ENCODE data around the gene TSNAX.

TSNAX gene

GRCh38 chr1:231601824-231602672, 73.6 kb downstream of the TSNAX start:
- no peak overlapping the region for H3K9ac ChIP-seq (ENCODE audit: low read length in 2 of 2)
- H3K27ac ChIP-seq (ENCODE audit: low read length): no peak overlapping the region

GRCh38 chr1:231602673-231602984, 74.2 kb downstream of the TSNAX start:
- no peaks in the 10 kb centered on the region for H3K36me3 ChIP-seq (ENCODE audit: control insufficient read depth in 2 of 2, insufficient read depth in 2 of 2, low read length in 2 of 2)
- H3K4me3 ChIP-seq (ENCODE audit: low read length in 2 of 2): no peak overlapping the region
- H3K9ac ChIP-seq (ENCODE audit: low read length in 2 of 2): no peak overlapping the region
- H3K9me3 ChIP-seq (ENCODE audit: control insufficient read depth in 2 of 2, low read length in 2 of 2): no peaks in the 10 kb centered on the region
- no peak overlapping the region for H3K27ac ChIP-seq (ENCODE audit: low read length)
- peaks cover 7% of the 10 kb centered on the region for H3K4me1 ChIP-seq (ENCODE audit: control insufficient read depth, insufficient read depth, low read length)
- H3K27me3 ChIP-seq (ENCODE audit: control insufficient read depth in 1 of 2, insufficient read depth in 2 of 2, low read length in 2 of 2): no peaks in the 10 kb centered on the region

More at GRCh38 chr1:231601824-231602672, 73.6 kb downstream of the TSNAX start:
- H3K4me3 ChIP-seq (ENCODE audit: low read length in 2 of 2): no peak overlapping the region
- H3K27me3 ChIP-seq (ENCODE audit: control insufficient read depth in 1 of 2, insufficient read depth in 2 of 2, low read length in 2 of 2): no peaks in the 10 kb centered on the region
- H3K4me1 ChIP-seq (ENCODE audit: control insufficient read depth, insufficient read depth, low read length): peaks cover 7% of the 10 kb centered on the region
- H3K36me3 ChIP-seq (ENCODE audit: control insufficient read depth in 2 of 2, insufficient read depth in 2 of 2, low read length in 2 of 2): no peaks in the 10 kb centered on the region
- H3K9me3 ChIP-seq (ENCODE audit: control insufficient read depth in 2 of 2, low read length in 2 of 2): no peaks in the 10 kb centered on the region

- Histone ChIP-seq H3K9me3 (ENCODE audit: control insufficient read depth in 2 of 2, low read length in 2 of 2) (no peaks in the 10 kb centered on the region), H3K4me1 (ENCODE audit: control insufficient read depth, insufficient read depth, low read length) (peaks cover 7% of the 10 kb centered on the region), H3K9ac (ENCODE audit: low read length in 2 of 2) (peak overlapping the region; percentile 42 to 67), H3K36me3 (ENCODE audit: control insufficient read depth in 2 of 2, insufficient read depth in 2 of 2, low read length in 2 of 2) (no peaks in the 10 kb centered on the region), H3K27me3 (ENCODE audit: control insufficient read depth in 1 of 2, insufficient read depth in 2 of 2, low read length in 2 of 2) (no peaks in the 10 kb centered on the region), H3K4me3 (ENCODE audit: low read length in 2 of 2) (peak overlapping the region; percentile 73 to 80), H3K27ac (ENCODE audit: low read length) (no peak overlapping the region)
Observed at GRCh38 chr1:231603598-231604275, 75.3 kb downstream of the TSNAX start.

- H3K27ac ChIP-seq (ENCODE audit: low read length): no peak overlapping the region
- H3K27me3 ChIP-seq (ENCODE audit: control insufficient read depth in 1 of 2, insufficient read depth in 2 of 2, low read length in 2 of 2): no peaks in the 10 kb centered on the region
- peaks cover 7% of the 10 kb centered on the region for H3K4me1 ChIP-seq (ENCODE audit: control insufficient read depth, insufficient read depth, low read length)
- no peak overlapping the region for H3K9ac ChIP-seq (ENCODE audit: low read length in 2 of 2)
- H3K4me3 ChIP-seq (ENCODE audit: low read length in 2 of 2): no peak overlapping the region
- H3K36me3 ChIP-seq (ENCODE audit: control insufficient read depth in 2 of 2, insufficient read depth in 2 of 2, low read length in 2 of 2): no peaks in the 10 kb centered on the region
- no peaks in the 10 kb centered on the region for H3K9me3 ChIP-seq (ENCODE audit: control insufficient read depth in 2 of 2, low read length in 2 of 2)
Observed at GRCh38 chr1:231604276-231604621, 75.8 kb downstream of the TSNAX start.

- Histone ChIP-seq H3K27ac (ENCODE audit: low read length) (no peak overlapping the region), H3K9me3 (ENCODE audit: control insufficient read depth in 2 of 2, low read length in 2 of 2) (no peaks in the 10 kb centered on the region), H3K4me1 (ENCODE audit: control insufficient read depth, insufficient read depth, low read length) (peaks cover 7% of the 10 kb centered on the region), H3K27me3 (ENCODE audit: control insufficient read depth in 1 of 2, insufficient read depth in 2 of 2, low read length in 2 of 2) (no peaks in the 10 kb centered on the region), H3K36me3 (ENCODE audit: control insufficient read depth in 2 of 2, insufficient read depth in 2 of 2, low read length in 2 of 2) (no peaks in the 10 kb centered on the region), H3K4me3 (ENCODE audit: low read length in 2 of 2) (no peak overlapping the region), H3K9ac (ENCODE audit: low read length in 2 of 2) (no peak overlapping the region)
Observed at GRCh38 chr1:231605149-231606100, 77.0 kb downstream of the TSNAX start.

- Histone ChIP-seq H3K9ac (ENCODE audit: low read length in 2 of 2) (no peak overlapping the region), H3K4me3 (ENCODE audit: low read length in 2 of 2) (no peak overlapping the region), H3K36me3 (ENCODE audit: control insufficient read depth in 2 of 2, insufficient read depth in 2 of 2, low read length in 2 of 2) (no peaks in the 10 kb centered on the region), H3K27me3 (ENCODE audit: control insufficient read depth in 1 of 2, insufficient read depth in 2 of 2, low read length in 2 of 2) (no peaks in the 10 kb centered on the region), H3K27ac (ENCODE audit: low read length) (no peak overlapping the region), H3K9me3 (ENCODE audit: control insufficient read depth in 2 of 2, low read length in 2 of 2) (no peaks in the 10 kb centered on the region), H3K4me1 (ENCODE audit: control insufficient read depth, insufficient read depth, low read length) (peaks cover 4% of the 10 kb centered on the region)
Observed at GRCh38 chr1:231606712-231607111, 78.2 kb downstream of the TSNAX start.

GRCh38 chr1:231610388-231610787, 81.9 kb downstream of the TSNAX start:
- Histone ChIP-seq H3K36me3 (ENCODE audit: control insufficient read depth in 2 of 2, insufficient read depth in 2 of 2, low read length in 2 of 2) (no peaks in the 10 kb centered on the region), H3K27ac (ENCODE audit: low read length) (no peak overlapping the region), H3K4me3 (ENCODE audit: low read length in 2 of 2) (no peak overlapping the region), H3K27me3 (ENCODE audit: control insufficient read depth in 1 of 2, insufficient read depth in 2 of 2, low read length in 2 of 2) (no peaks in the 10 kb centered on the region), H3K4me1 (ENCODE audit: control insufficient read depth, insufficient read depth, low read length) (no peaks in the 10 kb centered on the region), H3K9me3 (ENCODE audit: control insufficient read depth in 2 of 2, low read length in 2 of 2) (no peaks in the 10 kb centered on the region), H3K9ac (ENCODE audit: low read length in 2 of 2) (no peak overlapping the region)

GRCh38 chr1:231611111-231611510, 82.6 kb downstream of the TSNAX start:
- Histone ChIP-seq H3K4me3 (ENCODE audit: low read length in 2 of 2) (no peak overlapping the region), H3K36me3 (ENCODE audit: control insufficient read depth in 2 of 2, insufficient read depth in 2 of 2, low read length in 2 of 2) (no peaks in the 10 kb centered on the region), H3K9ac (ENCODE audit: low read length in 2 of 2) (no peak overlapping the region), H3K27ac (ENCODE audit: low read length) (no peak overlapping the region), H3K4me1 (ENCODE audit: control insufficient read depth, insufficient read depth, low read length) (no peaks in the 10 kb centered on the region), H3K9me3 (ENCODE audit: control insufficient read depth in 2 of 2, low read length in 2 of 2) (no peaks in the 10 kb centered on the region), H3K27me3 (ENCODE audit: control insufficient read depth in 1 of 2, insufficient read depth in 2 of 2, low read length in 2 of 2) (no peaks in the 10 kb centered on the region)

GRCh38 chr1:231611851-231612250, 83.4 kb downstream of the TSNAX start:
- H3K36me3 ChIP-seq (ENCODE audit: control insufficient read depth in 2 of 2, insufficient read depth in 2 of 2, low read length in 2 of 2): no peaks in the 10 kb centered on the region
- no peak overlapping the region for H3K9ac ChIP-seq (ENCODE audit: low read length in 2 of 2)
- no peak overlapping the region for H3K27ac ChIP-seq (ENCODE audit: low read length)
- H3K27me3 ChIP-seq (ENCODE audit: control insufficient read depth in 1 of 2, insufficient read depth in 2 of 2, low read length in 2 of 2): no peaks in the 10 kb centered on the region
- H3K9me3 ChIP-seq (ENCODE audit: control insufficient read depth in 2 of 2, low read length in 2 of 2): no peaks in the 10 kb centered on the region
- no peak overlapping the region for H3K4me3 ChIP-seq (ENCODE audit: low read length in 2 of 2)
- no peaks in the 10 kb centered on the region for H3K4me1 ChIP-seq (ENCODE audit: control insufficient read depth, insufficient read depth, low read length)

GRCh38 chr1:231612393-231613089, 84.1 kb downstream of the TSNAX start:
- Histone ChIP-seq H3K9me3 (ENCODE audit: control insufficient read depth in 2 of 2, low read length in 2 of 2) (no peaks in the 10 kb centered on the region), H3K4me3 (ENCODE audit: low read length in 2 of 2) (no peak overlapping the region), H3K27ac (ENCODE audit: low read length) (no peak overlapping the region), H3K9ac (ENCODE audit: low read length in 2 of 2) (no peak overlapping the region), H3K36me3 (ENCODE audit: control insufficient read depth in 2 of 2, insufficient read depth in 2 of 2, low read length in 2 of 2) (no peaks in the 10 kb centered on the region), H3K27me3 (ENCODE audit: control insufficient read depth in 1 of 2, insufficient read depth in 2 of 2, low read length in 2 of 2) (no peaks in the 10 kb centered on the region), H3K4me1 (ENCODE audit: control insufficient read depth, insufficient read depth, low read length) (no peaks in the 10 kb centered on the region)
